Mesendoderm (in vitro differentiated cells): Measurements from ENCODE around the gene ADAMTS14.

Experiments used
- DNase-seq: peaks from one replicate; pipeline ENCODE4 v3.0.0; 2013
- H2AK5ac ChIP-seq: 2 replicates; pipeline ENCODE4 v1.6.1; 2013; ENCODE audit warnings: low read length, inconsistent platforms
- H2BK120ac ChIP-seq: 2 replicates; pipeline ENCODE4 v1.6.1; 2013; ENCODE audit warnings: low read depth, mild to moderate bottlenecking, low read length, moderate library complexity, mixed read lengths
- H2BK15ac ChIP-seq: replicated peaks from 2 replicates; pipeline ENCODE4 v1.6.1; 2013; ENCODE audit warnings: low read depth, mild to moderate bottlenecking, moderate library complexity
- H2BK5ac ChIP-seq: 2 replicates; pipeline ENCODE4 v1.6.1; 2013; ENCODE audit warnings: low read length, inconsistent platforms
- H3K18ac ChIP-seq: 2 replicates; pipeline ENCODE4 v1.6.1; 2013; ENCODE audit warnings: mild to moderate bottlenecking, low read length, mixed read lengths
- H3K23ac ChIP-seq: one replicate; pipeline ENCODE4 v1.6.1; 2013; ENCODE audit warnings: low read length
- H3K27ac ChIP-seq: 2 replicates; pipeline ENCODE4 v1.5.1; 2013; ENCODE audit warnings: low read depth, mild to moderate bottlenecking, inconsistent platforms, low read length, moderate library complexity
- H3K27me3 ChIP-seq: 2 replicates; pipeline ENCODE4 v1.6.1; 2013; ENCODE audit warnings: low read length, control low read depth, mild to moderate bottlenecking, inconsistent platforms; ENCODE audit not compliant: insufficient read depth, poor library complexity
- H3K36me3 ChIP-seq: 2 replicates; pipeline ENCODE4 v1.6.1; 2013; ENCODE audit warnings: low read length, inconsistent platforms; ENCODE audit not compliant: control insufficient read depth, insufficient read depth
- H3K4ac ChIP-seq: one replicate; pipeline ENCODE4 v1.6.1; 2013; ENCODE audit warnings: low read depth, mild to moderate bottlenecking, low read length, moderate library complexity
- H3K4me1 ChIP-seq: 2 replicates; pipeline ENCODE4 v1.6.1; 2013; ENCODE audit warnings: low read depth, low read length, inconsistent platforms; ENCODE audit not compliant: control insufficient read depth
- H3K4me2 ChIP-seq: 2 replicates; pipeline ENCODE4 v1.6.1; 2013; ENCODE audit warnings: low read length
- H3K4me3 ChIP-seq: 2 replicates; pipeline ENCODE4 v1.5.1; 2013; ENCODE audit warnings: mild to moderate bottlenecking, low read length
- H3K56ac ChIP-seq: one replicate; pipeline ENCODE4 v1.6.1; 2013; ENCODE audit warnings: low read length
- H3K79me1 ChIP-seq: 2 replicates; pipeline ENCODE4 v1.6.1; 2013; ENCODE audit warnings: low read length, inconsistent platforms
- H3K79me2 ChIP-seq: 2 replicates; pipeline ENCODE4 v1.6.1; 2013; ENCODE audit warnings: mild to moderate bottlenecking, low read length; ENCODE audit not compliant: control insufficient read depth, insufficient read depth
- H3K9ac ChIP-seq: 2 replicates; pipeline ENCODE4 v1.6.1; 2013; ENCODE audit warnings: low read length, inconsistent platforms
- H4K5ac ChIP-seq: one replicate; pipeline ENCODE4 v1.6.1; 2013; ENCODE audit warnings: low read length
- H4K8ac ChIP-seq: one replicate; pipeline ENCODE4 v1.6.1; 2013; ENCODE audit warnings: low read depth, mild to moderate bottlenecking, control low read depth, low read length, moderate library complexity
- WGBS: extraction: QIAGEN DNeasy Blood & Tissue Kit; methylation state at CpG from one replicate; pipeline ENCODE4 v1.1.7; 2013; ENCODE audit warnings: low lambda C conversion rate, missing lambda C conversion rate; ENCODE audit not compliant: insufficient coverage; ENCODE audit errors: extremely low coverage; 5-methylcytosine and 5-hydroxymethylcytosine counted together

The ADAMTS14 gene

DNA sequence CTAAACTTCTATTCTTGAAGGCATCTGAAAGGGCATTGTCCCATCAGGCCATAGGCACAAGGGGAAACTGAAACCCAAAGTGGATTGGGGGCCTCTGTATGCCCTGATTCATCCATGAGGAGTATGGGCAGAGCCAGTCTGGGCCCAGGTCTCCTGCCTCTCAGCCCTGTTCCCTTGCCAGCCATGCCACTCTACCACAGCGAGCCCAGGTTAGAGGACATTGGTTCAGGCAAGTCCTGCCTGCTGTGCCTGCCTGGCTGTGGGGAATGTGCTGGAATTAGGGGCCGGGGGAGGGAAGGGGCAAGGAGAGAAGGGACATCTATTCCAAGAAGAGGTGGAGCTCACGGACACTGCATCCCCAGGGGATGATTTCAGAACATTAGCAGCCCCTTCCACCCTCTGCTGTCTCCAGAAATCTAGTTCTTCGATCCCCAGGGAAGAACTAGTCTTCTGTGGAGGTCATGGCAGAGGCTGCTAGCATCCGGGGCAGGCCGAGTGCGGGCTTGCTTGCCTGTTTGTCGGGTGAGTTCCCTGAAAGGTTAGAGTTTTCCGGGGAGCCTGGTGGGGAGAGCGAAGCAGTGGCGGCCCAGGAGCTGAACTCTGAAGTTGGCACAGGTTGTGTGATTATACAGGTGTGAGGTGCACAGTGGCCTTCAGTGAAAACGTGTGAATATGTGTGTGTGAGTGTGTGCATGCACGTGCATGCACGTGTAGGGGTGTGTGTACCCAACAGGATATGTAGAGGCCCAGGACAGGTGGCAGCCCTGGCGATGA is 75.1 kb downstream of the ADAMTS14 start:
- Histone ChIP-seq H3K4ac (no peak overlapping the region), H3K23ac (no peak overlapping the region)

DNA sequence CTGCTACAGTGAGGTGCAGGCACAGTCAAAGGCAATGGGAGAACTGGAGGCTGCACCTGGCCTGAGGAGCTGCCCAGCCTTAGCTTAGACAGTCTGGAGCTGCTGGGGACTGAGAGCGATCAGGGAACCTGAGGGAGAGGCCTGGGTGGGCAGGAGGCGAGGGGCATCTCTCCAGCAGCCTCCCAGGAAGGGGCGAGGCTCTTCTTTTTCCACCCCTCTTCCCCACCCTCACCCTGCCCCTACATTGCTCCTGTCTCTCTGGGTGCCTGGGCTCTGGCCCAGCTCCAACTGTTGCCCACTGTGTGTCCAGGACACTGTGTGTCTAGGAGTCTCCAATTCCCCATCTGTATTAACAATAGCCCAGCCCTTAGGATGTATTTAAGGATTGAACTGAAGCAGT is 76.0 kb downstream of the ADAMTS14 start:
- no peaks in the 10 kb centered on the region for H3K36me3 ChIP-seq
- H2BK15ac ChIP-seq = no peak overlapping the region
- no CpG with 5 or more reads among the region's 3 CpGs for WGBS
- no peak overlapping the region for H2BK120ac ChIP-seq
- no peak overlapping the region for H3K23ac ChIP-seq
- no peak overlapping the region for H3K4me2 ChIP-seq
- no peak overlapping the region for H3K56ac ChIP-seq
- DNase-seq = no peak
- H3K27me3 ChIP-seq = no peaks in the 10 kb centered on the region
- H3K9ac ChIP-seq = no peak overlapping the region
- no peak overlapping the region for H2AK5ac ChIP-seq
- H3K4me3 ChIP-seq = no peak overlapping the region
- H3K79me1 ChIP-seq = no peaks in the 10 kb centered on the region
- H2BK5ac ChIP-seq = no peak overlapping the region
- no peak overlapping the region for H3K27ac ChIP-seq
- no peak overlapping the region for H4K5ac ChIP-seq
- no peak overlapping the region for H3K4ac ChIP-seq
- H4K8ac ChIP-seq = no peak overlapping the region
- H3K18ac ChIP-seq = no peak overlapping the region
- no peaks in the 10 kb centered on the region for H3K4me1 ChIP-seq
- H3K79me2 ChIP-seq = no peaks in the 10 kb centered on the region

More for the DNA sequence above, 75.1 kb downstream of the ADAMTS14 start:
- DNase-seq = no peak
- no peak overlapping the region for H3K56ac ChIP-seq
- no peak overlapping the region for H2BK120ac ChIP-seq
- WGBS = no CpG with 5 or more reads among the region's 15 CpGs
- H3K27me3 ChIP-seq = no peaks in the 10 kb centered on the region
- H3K4me3 ChIP-seq = no peak overlapping the region
- H4K5ac ChIP-seq = no peak overlapping the region
- no peaks in the 10 kb centered on the region for H3K4me1 ChIP-seq
- no peak overlapping the region for H3K4me2 ChIP-seq
- H3K27ac ChIP-seq = no peak overlapping the region
- H2BK15ac ChIP-seq = no peak overlapping the region
- no peak overlapping the region for H3K18ac ChIP-seq
- H3K9ac ChIP-seq = no peak overlapping the region
- no peak overlapping the region for H2AK5ac ChIP-seq
- H3K79me1 ChIP-seq = no peaks in the 10 kb centered on the region
- no peak overlapping the region for H2BK5ac ChIP-seq
- no peak overlapping the region for H4K8ac ChIP-seq
- H3K36me3 ChIP-seq = no peaks in the 10 kb centered on the region
- no peaks in the 10 kb centered on the region for H3K79me2 ChIP-seq

DNA sequence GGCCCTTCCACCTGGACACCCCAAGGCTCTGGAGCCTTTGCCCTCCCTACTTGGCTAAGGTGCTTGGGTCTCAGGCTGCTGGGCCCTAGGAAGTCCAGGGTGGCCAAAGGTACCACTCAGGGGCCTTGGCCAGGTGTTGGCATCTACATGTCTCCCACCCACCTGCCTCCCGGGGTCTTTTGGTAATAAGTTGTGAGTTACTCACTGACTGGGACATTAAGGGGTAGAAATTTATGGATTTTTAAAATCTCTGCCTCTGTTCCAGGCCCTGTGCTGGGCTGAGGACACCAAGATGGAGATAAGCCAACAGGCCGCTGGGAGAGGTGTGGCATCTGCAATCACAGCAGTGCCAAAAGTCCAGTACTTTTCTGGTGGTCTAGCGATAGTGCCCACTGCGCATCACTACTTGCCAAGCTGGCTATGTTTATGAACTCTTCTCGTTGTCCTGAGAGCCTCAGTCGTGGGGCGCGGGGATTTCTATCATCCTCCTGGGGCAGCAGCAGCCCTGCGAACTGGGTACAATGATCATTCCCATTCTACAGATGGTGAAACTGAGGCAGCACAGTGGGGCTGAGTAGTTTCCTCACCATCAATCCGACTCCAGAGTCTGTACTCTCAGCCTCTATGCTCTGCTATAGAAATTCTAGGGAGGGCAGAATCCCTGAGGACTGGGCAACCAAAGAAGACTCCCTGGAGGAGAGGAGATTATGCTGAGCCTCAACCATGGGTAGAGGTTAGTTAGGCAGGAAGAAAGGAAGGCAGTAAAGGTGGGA is 76.7 kb downstream of the ADAMTS14 start:
- Histone ChIP-seq H3K79me1 (no peaks in the 10 kb centered on the region), H3K4me3 (no peak overlapping the region), H2BK5ac (no peak overlapping the region), H3K4me2 (no peak overlapping the region), H3K18ac (no peak overlapping the region), H3K36me3 (no peaks in the 10 kb centered on the region), H3K23ac (no peak overlapping the region), H3K4me1 (no peaks in the 10 kb centered on the region), H3K27me3 (no peaks in the 10 kb centered on the region), H3K56ac (no peak overlapping the region), H4K5ac (no peak overlapping the region), H2AK5ac (no peak overlapping the region), H2BK120ac (no peak overlapping the region), H3K9ac (no peak overlapping the region), H3K4ac (no peak overlapping the region), H3K27ac (no peak overlapping the region), H4K8ac (no peak overlapping the region), H2BK15ac (no peak overlapping the region), H3K79me2 (no peaks in the 10 kb centered on the region)
- WGBS = no CpG with 5 or more reads among the region's 10 CpGs
- DNase-seq = no peak

DNA sequence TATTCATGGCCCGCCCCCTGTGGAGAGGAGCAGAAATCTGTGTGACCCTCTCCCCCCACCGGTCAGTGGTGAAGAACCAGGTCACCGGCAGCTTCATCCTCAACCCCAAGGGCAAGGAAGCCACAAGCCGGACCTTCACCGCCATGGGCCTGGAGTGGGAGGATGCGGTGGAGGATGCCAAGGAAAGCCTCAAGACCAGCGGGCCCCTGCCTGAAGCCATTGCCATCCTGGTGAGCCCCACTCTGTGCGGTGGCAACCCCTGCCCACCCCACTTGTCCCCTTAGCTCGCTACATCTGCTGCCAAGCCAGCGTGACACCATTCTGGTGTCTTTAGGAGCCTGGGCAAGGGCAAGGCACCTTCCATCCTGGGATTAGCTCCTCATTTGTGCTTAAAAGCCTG is 77.5 kb downstream of the ADAMTS14 start:
- Histone ChIP-seq H3K4me1 (no peaks in the 10 kb centered on the region), H3K4ac (no peak overlapping the region), H3K79me1 (no peaks in the 10 kb centered on the region), H2AK5ac (no peak overlapping the region), H2BK15ac (no peak overlapping the region), H3K4me2 (no peak overlapping the region), H3K9ac (no peak overlapping the region), H3K27ac (no peak overlapping the region), H2BK5ac (no peak overlapping the region), H4K8ac (no peak overlapping the region), H3K18ac (no peak overlapping the region), H3K36me3 (no peaks in the 10 kb centered on the region), H4K5ac (no peak overlapping the region), H2BK120ac (no peak overlapping the region), H3K56ac (no peak overlapping the region), H3K27me3 (no peaks in the 10 kb centered on the region), H3K79me2 (no peaks in the 10 kb centered on the region), H3K4me3 (no peak overlapping the region), H3K23ac (no peak overlapping the region)
- no CpG with 5 or more reads among the region's 10 CpGs for WGBS
- no peak for DNase-seq

DNA sequence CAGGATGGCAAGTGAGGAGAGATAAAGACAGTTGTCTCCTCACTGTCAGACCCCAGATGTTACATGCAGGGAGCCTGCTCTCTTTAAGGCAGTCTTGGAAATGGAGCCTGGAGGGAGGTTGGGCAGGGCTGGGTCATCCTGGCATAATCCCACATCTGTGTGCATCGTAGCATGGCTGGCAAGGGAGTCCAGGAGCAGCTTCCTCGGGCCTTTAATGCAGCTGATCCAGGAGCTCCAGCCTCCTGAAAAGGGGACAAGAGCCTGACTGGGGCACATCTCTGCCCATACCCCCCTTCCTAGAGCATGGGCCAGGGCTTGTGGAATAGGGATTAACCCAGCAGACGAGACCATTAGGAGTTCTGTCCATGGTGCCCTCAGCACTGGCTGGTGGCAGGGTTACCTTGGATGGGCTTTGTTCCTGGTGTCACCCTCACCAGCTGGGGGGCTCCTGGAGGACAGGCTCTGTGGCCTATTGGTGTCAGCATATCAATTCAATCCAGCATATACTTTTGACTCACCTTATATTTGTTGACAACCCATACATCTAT is 77.9 kb downstream of the ADAMTS14 start:
- Histone ChIP-seq H3K23ac (no peak overlapping the region), H3K79me1 (no peaks in the 10 kb centered on the region), H2AK5ac (no peak overlapping the region), H3K27me3 (no peaks in the 10 kb centered on the region), H3K9ac (no peak overlapping the region), H3K56ac (no peak overlapping the region), H4K5ac (no peak overlapping the region), H2BK120ac (no peak overlapping the region), H2BK5ac (no peak overlapping the region), H3K4ac (no peak overlapping the region), H3K36me3 (no peaks in the 10 kb centered on the region), H3K79me2 (no peaks in the 10 kb centered on the region), H3K4me3 (no peak overlapping the region), H3K4me2 (no peak overlapping the region), H4K8ac (no peak overlapping the region), H3K27ac (no peak overlapping the region), H2BK15ac (no peak overlapping the region), H3K18ac (no peak overlapping the region), H3K4me1 (no peaks in the 10 kb centered on the region)
- DNase-seq = no peak
- WGBS = no CpG with 5 or more reads among the region's 3 CpGs
